Colon (tissue), 2 donors: Measurements from ENCODE around the gene DPM3.

Source experiments
- FAIRE-seq: peaks from 2 replicates; lab custom pipeline; 2012; peaks lifted over from hg19 to GRCh38; lab: Jason Lieb, UNC
- donor health status: control.
- donor health status: control.

DPM3 gene

DNA sequence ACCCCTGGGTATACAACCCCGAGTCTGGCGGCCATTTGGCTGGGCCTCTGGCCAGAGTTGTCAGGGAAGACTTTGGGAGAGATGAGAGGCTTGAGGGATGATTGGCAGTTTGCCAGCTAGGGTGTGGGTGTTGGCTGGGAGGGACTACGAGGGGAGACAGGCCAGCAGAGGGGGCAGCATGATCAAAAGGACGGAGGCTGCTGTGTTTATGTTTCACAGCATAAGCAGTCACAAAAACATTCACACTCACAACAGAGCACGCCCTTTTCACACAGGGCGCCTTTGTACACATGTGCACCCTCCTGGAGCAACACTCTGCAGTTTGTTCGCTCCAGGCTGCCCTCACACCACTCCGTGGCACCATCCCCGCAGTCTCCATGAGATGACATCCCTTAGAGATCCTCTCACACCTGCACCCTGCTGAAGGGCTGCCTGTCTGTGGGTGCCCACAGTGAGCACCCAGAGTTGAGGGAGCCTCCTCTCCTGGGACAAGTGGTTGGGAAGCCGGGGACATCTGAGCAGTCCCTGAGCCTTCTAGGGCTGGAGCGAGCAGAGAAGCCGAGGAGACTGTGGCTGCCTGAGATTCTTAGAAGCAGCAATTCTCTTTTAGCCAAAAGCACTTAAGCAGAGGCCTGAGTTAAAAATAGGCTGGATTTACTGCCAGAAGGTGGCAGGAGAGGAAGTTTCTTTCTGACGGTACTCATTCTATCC, 46.3 kb downstream of the DPM3 start:
- no peak for FAIRE-seq

DNA sequence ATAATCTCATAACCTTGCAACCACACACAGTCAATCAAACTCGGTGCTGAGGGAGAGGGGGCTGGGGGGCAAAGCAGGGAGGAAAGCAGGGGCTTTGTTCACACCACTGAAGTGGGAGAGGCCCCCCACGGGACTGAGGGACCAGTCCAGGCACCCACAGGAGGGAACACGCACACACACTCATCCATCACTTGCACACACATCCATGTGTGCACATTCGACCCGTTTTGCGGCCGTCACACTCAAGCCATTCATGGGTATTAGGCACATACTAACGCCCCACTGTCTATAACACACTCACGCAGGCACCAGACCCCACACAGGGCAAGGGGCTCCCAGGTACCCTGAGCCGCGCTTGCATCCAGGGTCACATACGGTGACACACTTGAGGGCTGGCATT, 47.7 kb downstream of the DPM3 start:
- FAIRE-seq = no peak

DNA sequence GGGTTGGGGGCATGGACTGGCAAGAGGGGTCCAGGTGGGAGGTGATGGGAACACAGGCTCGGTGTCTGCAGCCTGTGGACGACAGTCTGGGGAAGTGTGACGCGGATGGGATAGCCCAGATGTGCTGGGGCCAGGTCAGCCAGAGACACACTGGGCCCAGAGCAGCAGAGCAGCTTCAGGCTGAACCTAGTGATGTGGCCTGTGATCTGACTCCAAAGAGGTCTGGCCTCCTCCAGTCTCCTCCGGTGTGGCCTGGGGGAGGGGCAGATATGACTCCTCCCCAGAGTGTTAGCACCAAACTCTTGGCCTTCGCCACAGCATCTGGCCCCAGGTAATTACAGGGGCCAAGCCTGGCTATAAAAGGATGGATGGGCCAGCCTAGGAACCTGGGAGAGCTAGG, 48.2 kb downstream of the DPM3 start:
- no peak for FAIRE-seq

DNA sequence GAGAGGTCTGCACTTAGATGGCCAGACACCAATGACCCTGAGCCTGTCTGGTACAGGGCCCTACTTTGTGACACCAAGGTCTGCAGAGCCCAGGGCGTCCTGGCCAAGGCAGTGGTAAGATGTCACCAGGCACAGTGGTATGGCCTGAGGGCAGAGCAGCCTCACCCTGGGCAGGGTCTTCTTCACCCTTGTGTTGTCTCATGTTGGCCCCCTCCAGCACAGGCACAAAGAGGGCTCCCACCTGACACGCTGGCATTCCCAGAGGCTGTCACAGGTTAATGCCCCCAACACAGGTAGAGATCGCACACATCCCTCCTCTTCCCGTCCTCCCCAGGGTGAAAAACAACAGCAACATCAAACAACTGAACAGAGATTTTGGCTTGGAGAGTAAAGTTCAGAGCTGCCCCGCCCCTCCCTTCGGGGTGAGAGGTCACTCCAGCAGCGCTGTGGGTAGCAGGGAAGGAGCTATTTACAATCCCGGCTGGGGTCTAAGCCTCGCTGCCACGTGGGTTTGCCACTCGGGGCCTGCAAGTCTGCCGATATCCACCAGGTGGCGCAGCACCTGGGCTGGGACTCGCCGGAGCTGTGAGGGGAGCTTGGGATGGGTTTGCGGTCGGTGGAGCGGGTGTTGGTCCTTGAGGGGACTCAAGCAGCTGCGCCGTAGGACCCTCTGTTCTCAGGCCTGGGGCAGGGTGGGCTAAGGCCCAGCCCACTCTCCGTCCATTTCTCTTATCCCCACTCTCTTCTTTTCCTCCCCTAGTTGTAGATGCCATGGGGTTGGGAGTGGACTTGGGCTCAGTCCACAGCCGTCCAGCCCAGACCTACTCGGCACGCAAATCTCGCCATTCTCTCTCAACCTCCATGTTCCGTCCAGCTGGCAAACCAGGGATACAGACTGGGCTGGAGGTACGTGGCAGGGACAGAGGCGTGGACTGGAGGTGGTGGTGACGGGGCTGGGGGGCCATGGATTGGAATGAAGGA, 49.0 kb downstream of the DPM3 start:
- no peak for FAIRE-seq
